ENCODE data around the gene PLCB3. TPM values are rescaled to one million over a fixed set of nuclear protein-coding genes. Genes with fewer than 3 reads are reported as not detected.

Gene PLCB3
- total RNA-seq, 1 experiment from 2014 or later = 80.2 TPM

DNA sequence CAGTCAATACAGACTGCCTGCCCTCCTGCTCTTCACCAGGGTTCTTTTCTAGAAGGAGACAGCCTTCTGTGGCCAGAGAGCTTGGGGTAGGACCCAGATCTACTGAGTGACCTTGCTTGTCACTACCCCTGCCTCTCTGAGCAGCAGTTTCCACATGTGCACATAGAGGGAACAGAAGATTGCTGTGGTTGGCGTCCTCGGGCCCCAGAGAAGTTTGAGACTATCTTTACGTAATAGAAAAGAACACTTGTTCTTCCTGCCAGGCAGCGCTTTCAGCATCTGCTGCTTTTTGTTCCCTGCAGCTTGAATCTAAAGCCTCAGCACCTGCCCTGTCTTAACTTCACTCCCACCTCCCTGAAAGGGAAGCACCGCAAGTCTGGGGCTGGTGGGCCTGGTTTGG, 12.3 kb upstream of the PLCB3 start:
- Histone ChIP-seq H3K4ac (ENCODE audit: low read depth, low read length) (no peak overlapping the region), H2AFZ (ENCODE audit: low read length) (no peak overlapping the region), H3K23me2 (ENCODE audit: insufficient read length, low read depth, low read length, poor library complexity, severe bottlenecking) (peaks cover 12% of the 10 kb centered on the region), H4K5ac (ENCODE audit: insufficient read length, low read depth, low read length) (no peak overlapping the region), H3K27me3 (ENCODE audit: insufficient read depth, low read length) (no peaks in the 10 kb centered on the region), H2AK5ac (ENCODE audit: insufficient read length, low read length) (no peak overlapping the region), H3K14ac (ENCODE audit: insufficient read depth, low read length) (no peak overlapping the region), H2BK120ac (ENCODE audit: low read depth, low read length, poor library complexity, severe bottlenecking) (no peak overlapping the region), H3K9me3 (ENCODE audit: control insufficient read depth, low read depth, low read length) (no peaks in the 10 kb centered on the region), H4K20me1 (ENCODE audit: control insufficient read depth, insufficient read depth, insufficient read length) (no peaks in the 10 kb centered on the region), H2BK20ac (ENCODE audit: low read depth, low read length, poor library complexity, severe bottlenecking) (no peak overlapping the region), H3K56ac (ENCODE audit: insufficient read length, low read depth, low read length) (no peak overlapping the region), H2BK5ac (ENCODE audit: insufficient read length, low read length) (no peak overlapping the region), H3K79me1 (ENCODE audit: insufficient read depth, low read depth, low read length, poor library complexity, severe bottlenecking) (no peaks in the 10 kb centered on the region), H3K9ac (ENCODE audit: extremely low read depth, insufficient read length, low read length) (no peak overlapping the region), H4K8ac (replicated peaks; ENCODE audit: insufficient read length, low read depth, low read length) (no peak overlapping the region), H3K79me2 (ENCODE audit: insufficient read depth, low read length) (peaks cover 2% of the 10 kb centered on the region; the same call in 1 of the 2 replicates), H3K4me1 (ENCODE audit: insufficient read depth, low read length) (no peaks in the 10 kb centered on the region), H2BK12ac (ENCODE audit: insufficient read length, low read depth, low read length) (no peak overlapping the region), H3K27ac (ENCODE audit: insufficient read length, low read depth, low read length) (no peak overlapping the region), H3K18ac (ENCODE audit: insufficient read length, low read depth, low read length) (no peak overlapping the region), H3K23ac (ENCODE audit: insufficient read length, low read depth, low read length) (no peak overlapping the region), H4K91ac (ENCODE audit: insufficient read length, low read depth, low read length) (no peak overlapping the region), H3T11ph (ENCODE audit: low read length) (no peak overlapping the region), H3K4me2 (ENCODE audit: insufficient read depth, insufficient read length, low read length) (no peak overlapping the region), H2BK15ac (ENCODE audit: low read depth, low read length) (no peak overlapping the region)
- no peak for DNase-seq
- H3K4me3 Mint-ChIP-seq = peak overlapping the region in 1 of 2 experiments; percentile 26; a peak in 1 of 5 replicates
- H3K4me1 Mint-ChIP-seq = peaks cover 28 to 30% of the 10 kb centered on the region in 2 experiments
- WGBS (ENCODE audit: extremely low coverage, insufficient read length, low lambda C conversion rate) = no CpG with 5 or more reads among the region's 5 CpGs
- H3K36me3 Mint-ChIP-seq (ENCODE audit: insufficient read depth in 1 of 3, low read depth in 3 of 3) = peaks cover 10 to 40% (median 23%) of the 10 kb centered on the region in 3 experiments
- TF ChIP-seq, protein P1, sequence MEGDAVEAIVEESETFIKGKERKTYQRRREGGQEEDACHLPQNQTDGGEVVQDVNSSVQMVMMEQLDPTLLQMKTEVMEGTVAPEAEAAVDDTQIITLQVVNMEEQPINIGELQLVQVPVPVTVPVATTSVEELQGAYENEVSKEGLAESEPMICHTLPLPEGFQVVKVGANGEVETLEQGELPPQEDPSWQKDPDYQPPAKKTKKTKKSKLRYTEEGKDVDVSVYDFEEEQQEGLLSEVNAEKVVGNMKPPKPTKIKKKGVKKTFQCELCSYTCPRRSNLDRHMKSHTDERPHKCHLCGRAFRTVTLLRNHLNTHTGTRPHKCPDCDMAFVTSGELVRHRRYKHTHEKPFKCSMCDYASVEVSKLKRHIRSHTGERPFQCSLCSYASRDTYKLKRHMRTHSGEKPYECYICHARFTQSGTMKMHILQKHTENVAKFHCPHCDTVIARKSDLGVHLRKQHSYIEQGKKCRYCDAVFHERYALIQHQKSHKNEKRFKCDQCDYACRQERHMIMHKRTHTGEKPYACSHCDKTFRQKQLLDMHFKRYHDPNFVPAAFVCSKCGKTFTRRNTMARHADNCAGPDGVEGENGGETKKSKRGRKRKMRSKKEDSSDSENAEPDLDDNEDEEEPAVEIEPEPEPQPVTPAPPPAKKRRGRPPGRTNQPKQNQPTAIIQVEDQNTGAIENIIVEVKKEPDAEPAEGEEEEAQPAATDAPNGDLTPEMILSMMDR (conservative IDR thresholded peaks at IDR 0.05) = no peak
- H3K27ac Mint-ChIP-seq = no peak overlapping the region
- no peaks in the 10 kb centered on the region for H3K9me3 Mint-ChIP-seq
- H3K27me3 Mint-ChIP-seq (ENCODE audit: low read depth) = no peaks in the 10 kb centered on the region

Measured in H9 (cell line).